ENCODE results near the gene GPR137C. TPM values are rescaled to one million over a fixed set of nuclear protein-coding genes. Genes with fewer than 3 reads are reported as not detected.

Gene GPR137C
- total RNA-seq, 3 donors from 2014 or later (not counting 1 experiment from before 2014, with no cell fraction given) = 0.42 to 1.4 (median 0.57) TPM

DNA sequence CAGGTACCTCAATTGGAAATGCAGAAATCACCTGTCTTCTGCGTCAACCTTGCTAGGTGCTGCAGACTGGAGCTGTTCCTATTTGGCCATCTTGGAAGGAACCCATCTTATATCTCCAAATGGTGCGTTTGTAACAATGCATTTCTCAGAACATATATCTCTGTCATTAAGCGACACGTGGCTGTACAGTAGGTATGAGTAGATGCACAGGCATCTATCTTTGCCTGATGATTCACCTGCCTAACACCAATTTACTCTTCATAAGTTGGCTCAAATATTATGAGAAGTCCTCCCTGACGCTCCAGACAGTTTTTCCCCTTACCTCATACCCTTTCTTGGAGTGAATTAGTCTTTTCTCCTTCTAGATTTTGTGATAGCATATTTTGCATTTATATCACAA, 44.2 kb downstream of the GPR137C start:
- Mint-ChIP-seq H3K27me3 (ENCODE audit: low read depth in 2 of 2) (peaks cover 4 to 15% of the 10 kb centered on the region in 2 donors), H3K9me3 (peaks cover 0 to 4% of the 10 kb centered on the region in 2 donors), H3K36me3 (peaks cover 8% of the 10 kb centered on the region), H3K27ac (no peak overlapping the region), H3K4me3 (no peak overlapping the region), H3K4me1 (no peaks in the 10 kb centered on the region)
- TF ChIP-seq, protein P1, sequence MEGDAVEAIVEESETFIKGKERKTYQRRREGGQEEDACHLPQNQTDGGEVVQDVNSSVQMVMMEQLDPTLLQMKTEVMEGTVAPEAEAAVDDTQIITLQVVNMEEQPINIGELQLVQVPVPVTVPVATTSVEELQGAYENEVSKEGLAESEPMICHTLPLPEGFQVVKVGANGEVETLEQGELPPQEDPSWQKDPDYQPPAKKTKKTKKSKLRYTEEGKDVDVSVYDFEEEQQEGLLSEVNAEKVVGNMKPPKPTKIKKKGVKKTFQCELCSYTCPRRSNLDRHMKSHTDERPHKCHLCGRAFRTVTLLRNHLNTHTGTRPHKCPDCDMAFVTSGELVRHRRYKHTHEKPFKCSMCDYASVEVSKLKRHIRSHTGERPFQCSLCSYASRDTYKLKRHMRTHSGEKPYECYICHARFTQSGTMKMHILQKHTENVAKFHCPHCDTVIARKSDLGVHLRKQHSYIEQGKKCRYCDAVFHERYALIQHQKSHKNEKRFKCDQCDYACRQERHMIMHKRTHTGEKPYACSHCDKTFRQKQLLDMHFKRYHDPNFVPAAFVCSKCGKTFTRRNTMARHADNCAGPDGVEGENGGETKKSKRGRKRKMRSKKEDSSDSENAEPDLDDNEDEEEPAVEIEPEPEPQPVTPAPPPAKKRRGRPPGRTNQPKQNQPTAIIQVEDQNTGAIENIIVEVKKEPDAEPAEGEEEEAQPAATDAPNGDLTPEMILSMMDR (IDR thresholded peaks at IDR 0.05) = no peak
- ATAC-seq (no peak), DNase-seq (no peak)
- no peak overlapping the region for H3K27ac ChIP-seq (ENCODE audit: low read length)
- no peaks in the 10 kb centered on the region for H3K27me3 ChIP-seq (ENCODE audit: control insufficient read depth, insufficient read depth, low read length)
- WGBS (ENCODE audit: insufficient coverage) = 96% methylated on average over 4 of the region's 5 CpGs
- H3K4me3 ChIP-seq (ENCODE audit: low read length) = no peak overlapping the region
- no peaks in the 10 kb centered on the region for H3K4me1 ChIP-seq (ENCODE audit: control insufficient read depth, insufficient read depth, low read length)
- no peaks in the 10 kb centered on the region for H3K36me3 ChIP-seq (ENCODE audit: control insufficient read depth, insufficient read depth, low read length)
- intact Hi-C loops (cut with micrococcal nuclease) = no loop called here
- no peaks in the 10 kb centered on the region for H3K9me3 ChIP-seq (ENCODE audit: control insufficient read depth, insufficient read depth, low read length)

DNA sequence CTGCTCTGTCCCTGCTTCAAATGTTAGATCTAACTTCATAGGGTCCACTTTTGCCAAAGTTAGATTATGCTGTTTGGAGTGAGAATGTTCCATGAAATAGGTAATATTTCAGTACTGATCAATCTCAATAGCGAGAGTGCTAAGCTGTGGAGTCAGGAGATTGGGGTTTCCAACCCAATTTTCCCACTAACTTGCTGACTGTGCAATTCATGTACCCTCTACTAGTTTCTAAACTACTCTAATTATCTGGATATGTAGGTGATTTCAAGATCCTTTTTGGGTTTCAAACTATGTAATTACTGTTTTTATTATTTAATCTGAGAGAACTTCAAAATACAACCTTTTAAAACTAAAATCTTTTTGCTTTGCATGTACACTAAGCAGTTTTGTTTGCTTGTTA, 45.9 kb downstream of the GPR137C start:
- no peaks in the 10 kb centered on the region for H3K4me1 Mint-ChIP-seq
- TF ChIP-seq, protein P1 (IDR thresholded peaks at IDR 0.05) = no peak
- no peak overlapping the region for H3K27ac Mint-ChIP-seq

DNA sequence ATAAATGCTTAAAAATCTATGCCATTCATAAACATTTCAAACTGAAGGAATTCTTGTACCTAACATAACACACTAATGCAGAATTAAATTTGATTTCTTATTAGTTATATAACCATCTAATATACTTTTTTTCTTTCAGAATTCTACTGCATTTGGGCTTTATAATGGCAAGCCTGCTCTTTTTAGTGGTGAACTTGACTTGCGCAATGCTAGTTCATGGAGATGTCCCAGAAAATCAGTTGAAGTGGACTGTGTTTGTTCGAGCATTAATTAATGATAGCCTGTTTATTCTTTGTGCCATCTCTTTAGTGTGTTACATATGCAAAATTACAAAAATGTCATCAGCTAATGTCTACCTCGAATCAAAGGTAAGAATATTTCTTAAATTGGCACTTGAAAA, 47.3 kb downstream of the GPR137C start:
- H3K4me1 ChIP-seq (ENCODE audit: control insufficient read depth, insufficient read depth, low read length) = no peaks in the 10 kb centered on the region
- 72% methylated on average over 2 of the region's 3 CpGs for WGBS (ENCODE audit: insufficient coverage)
- H3K4me3 Mint-ChIP-seq = no peak overlapping the region
- H3K36me3 Mint-ChIP-seq = peaks cover 8% of the 10 kb centered on the region
- H3K36me3 ChIP-seq (ENCODE audit: control insufficient read depth, insufficient read depth, low read length) = no peaks in the 10 kb centered on the region
- H3K27ac Mint-ChIP-seq = no peak overlapping the region
- H3K27ac ChIP-seq (ENCODE audit: low read length) = no peak overlapping the region
- DNase-seq = no peak
- H3K27me3 ChIP-seq (ENCODE audit: control insufficient read depth, insufficient read depth, low read length) = no peaks in the 10 kb centered on the region
- intact Hi-C loops (cut with micrococcal nuclease) = no loop called here
- H3K4me1 Mint-ChIP-seq = no peaks in the 10 kb centered on the region
- no peak overlapping the region for H3K4me3 ChIP-seq (ENCODE audit: low read length)
- no peaks in the 10 kb centered on the region for H3K9me3 ChIP-seq (ENCODE audit: control insufficient read depth, insufficient read depth, low read length)
- peaks cover 3 to 8% of the 10 kb centered on the region in 2 donors for H3K27me3 Mint-ChIP-seq (ENCODE audit: low read depth in 2 of 2)
- H3K9me3 Mint-ChIP-seq = peaks cover 0 to 2% of the 10 kb centered on the region in 2 donors
- TF ChIP-seq, protein P1 (IDR thresholded peaks at IDR 0.05) = no peak
- no peak for ATAC-seq

More for the DNA sequence above, 45.9 kb downstream of the GPR137C start:
- Histone ChIP-seq H3K4me3 (ENCODE audit: low read length) (no peak overlapping the region), H3K4me1 (ENCODE audit: control insufficient read depth, insufficient read depth, low read length) (no peaks in the 10 kb centered on the region), H3K9me3 (ENCODE audit: control insufficient read depth, insufficient read depth, low read length) (no peaks in the 10 kb centered on the region), H3K36me3 (ENCODE audit: control insufficient read depth, insufficient read depth, low read length) (no peaks in the 10 kb centered on the region), H3K27ac (ENCODE audit: low read length) (no peak overlapping the region), H3K27me3 (ENCODE audit: control insufficient read depth, insufficient read depth, low read length) (no peaks in the 10 kb centered on the region)
- no CpG with 5 or more reads among the region's 1 CpG for WGBS (ENCODE audit: insufficient coverage)
- H3K27me3 Mint-ChIP-seq (ENCODE audit: low read depth in 2 of 2) = peaks cover 6 to 13% of the 10 kb centered on the region in 2 donors
- ATAC-seq = no peak
- H3K9me3 Mint-ChIP-seq = peaks cover 0 to 4% of the 10 kb centered on the region in 2 donors
- no peak overlapping the region for H3K4me3 Mint-ChIP-seq
- DNase-seq = no peak
- H3K36me3 Mint-ChIP-seq = peaks cover 8% of the 10 kb centered on the region
- intact Hi-C loops (cut with micrococcal nuclease) = no loop called here

DNA sequence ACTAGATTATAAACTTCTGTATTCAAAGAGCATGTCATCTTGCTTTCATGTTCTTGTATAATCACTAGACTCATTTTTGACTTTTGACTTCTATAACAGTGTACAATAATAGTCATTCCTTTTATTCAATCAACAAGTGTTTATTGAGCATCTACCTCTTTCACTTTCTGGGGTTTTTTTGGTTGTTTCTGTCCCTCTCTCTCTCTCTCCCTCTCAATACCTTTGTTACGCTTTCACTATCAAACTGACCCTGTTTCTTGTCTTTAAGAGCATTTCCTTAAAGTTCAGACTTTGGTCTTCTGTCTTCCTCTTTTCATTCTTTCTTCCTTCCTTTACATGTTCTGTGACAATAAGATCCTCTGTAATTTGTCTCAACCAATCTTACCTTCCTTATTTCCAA, 49.5 kb downstream of the GPR137C start:
- peaks cover 0 to 3% of the 10 kb centered on the region in 2 donors for H3K27me3 Mint-ChIP-seq (ENCODE audit: low read depth in 2 of 2)

More for the DNA sequence above, 49.5 kb downstream of the GPR137C start:
- Histone ChIP-seq H3K4me1 (ENCODE audit: control insufficient read depth, insufficient read depth, low read length) (no peaks in the 10 kb centered on the region), H3K9me3 (ENCODE audit: control insufficient read depth, insufficient read depth, low read length) (no peaks in the 10 kb centered on the region), H3K27me3 (ENCODE audit: control insufficient read depth, insufficient read depth, low read length) (no peaks in the 10 kb centered on the region), H3K36me3 (ENCODE audit: control insufficient read depth, insufficient read depth, low read length) (no peaks in the 10 kb centered on the region), H3K4me3 (ENCODE audit: low read length) (no peak overlapping the region), H3K27ac (ENCODE audit: low read length) (no peak overlapping the region)
- ATAC-seq (no peak), DNase-seq (no peak)
- Mint-ChIP-seq H3K27ac (no peak overlapping the region), H3K4me3 (no peak overlapping the region), H3K9me3 (no peaks in the 10 kb centered on the region), H3K4me1 (no peaks in the 10 kb centered on the region), H3K36me3 (no peaks in the 10 kb centered on the region)
- 62% methylated on average over 1 of the region's 1 CpG for WGBS (ENCODE audit: insufficient coverage)
- TF ChIP-seq, protein P1 (IDR thresholded peaks at IDR 0.05) = no peak
- intact Hi-C loops (cut with micrococcal nuclease) = no loop called here
